ENCODE measurements around the gene CDK5RAP2.

Gene CDK5RAP2

DNA sequence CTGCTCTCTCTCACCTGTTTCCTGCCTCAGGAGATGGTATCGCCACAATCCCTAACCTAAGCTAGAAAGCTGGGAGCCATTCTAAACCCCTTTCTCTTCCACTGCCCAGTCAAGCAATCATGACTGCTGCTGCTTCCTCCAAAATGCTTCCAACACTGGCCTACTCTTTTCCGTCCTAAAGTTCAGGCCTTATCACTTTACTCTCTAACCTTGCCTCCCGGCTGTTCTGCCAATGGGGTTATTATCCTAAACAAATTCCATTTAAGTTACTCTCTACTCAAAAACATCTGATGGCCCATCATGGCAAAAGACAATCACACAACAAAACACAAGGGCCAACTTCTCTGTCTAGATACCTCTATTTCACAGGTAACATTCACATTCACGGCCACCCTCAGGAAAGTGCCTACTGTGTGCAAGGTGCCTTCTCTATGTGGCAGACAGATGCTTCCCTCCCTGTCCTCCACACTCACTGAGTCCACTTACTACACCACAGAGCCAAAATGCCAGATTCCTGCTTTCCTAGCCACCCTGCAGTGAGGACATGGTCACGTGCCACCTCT, 168.0 kb downstream of the CDK5RAP2 start:
- DNase-seq (ENCODE audit: insufficient read length, low spot score) (no peak), FAIRE-seq (no peak)

DNA sequence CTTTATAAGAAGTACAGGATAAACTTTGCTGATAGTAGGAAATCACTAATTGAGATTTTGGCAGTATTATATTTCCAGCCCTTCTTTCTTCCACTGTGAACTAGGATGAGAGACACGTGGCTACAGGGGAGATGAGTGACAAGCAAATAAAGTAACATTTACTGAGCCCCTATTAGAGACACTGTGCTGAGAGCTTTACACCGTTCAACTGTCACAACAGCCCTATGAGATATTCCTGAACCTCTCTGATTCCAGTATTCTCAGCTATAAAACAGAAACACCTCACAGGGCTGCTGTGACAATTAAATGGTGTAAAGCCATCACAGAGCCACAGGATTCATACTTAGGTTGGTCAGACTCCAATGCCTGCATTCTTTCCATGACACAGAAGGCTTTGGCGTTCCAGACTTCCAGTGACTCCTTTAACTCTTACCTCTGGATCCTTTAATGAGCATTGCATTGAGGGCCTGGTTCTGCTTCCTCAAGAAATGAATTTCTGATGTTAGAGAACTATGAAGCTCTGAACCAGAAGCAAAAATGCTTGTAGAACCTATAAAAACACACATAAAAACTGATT, 169.0 kb downstream of the CDK5RAP2 start:
- DNase-seq (ENCODE audit: insufficient read length, low spot score), result no peak
- no peak for FAIRE-seq

- DNase-seq (ENCODE audit: insufficient read length, low spot score) (no peak), FAIRE-seq (no peak)
These were observed 171.2 kb downstream of the CDK5RAP2 start for GRCh38 chr9:120408680-120409258.

- FAIRE-seq, result no peak
These were observed 174.1 kb downstream of the CDK5RAP2 start for GRCh38 chr9:120405860-120406259.

DNA sequence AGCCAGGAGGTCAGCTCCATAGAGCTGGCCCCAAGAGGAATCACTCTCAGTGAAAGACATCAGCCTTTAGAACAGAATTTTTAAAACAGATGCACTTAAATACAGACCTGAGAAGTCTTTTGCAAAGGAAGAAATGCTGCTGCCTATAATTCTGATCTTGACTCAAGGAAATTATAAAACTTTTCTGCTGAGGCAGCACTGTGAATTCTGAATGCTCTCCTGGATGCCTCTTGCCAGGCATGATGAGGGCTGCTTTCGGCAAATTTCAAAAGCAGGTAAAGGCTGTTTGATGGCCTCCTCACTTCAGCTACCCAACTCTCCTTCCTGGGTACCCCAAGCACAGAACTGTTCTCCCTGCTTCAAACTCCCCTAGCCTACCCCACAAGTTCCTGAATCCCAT, 174.8 kb downstream of the CDK5RAP2 start:
- FAIRE-seq (no peak), DNase-seq (ENCODE audit: insufficient read length, low spot score) (no peak)

More at GRCh38 chr9:120405860-120406259, 174.1 kb downstream of the CDK5RAP2 start:
- DNase-seq (ENCODE audit: insufficient read length, low spot score), result no peak

DNA sequence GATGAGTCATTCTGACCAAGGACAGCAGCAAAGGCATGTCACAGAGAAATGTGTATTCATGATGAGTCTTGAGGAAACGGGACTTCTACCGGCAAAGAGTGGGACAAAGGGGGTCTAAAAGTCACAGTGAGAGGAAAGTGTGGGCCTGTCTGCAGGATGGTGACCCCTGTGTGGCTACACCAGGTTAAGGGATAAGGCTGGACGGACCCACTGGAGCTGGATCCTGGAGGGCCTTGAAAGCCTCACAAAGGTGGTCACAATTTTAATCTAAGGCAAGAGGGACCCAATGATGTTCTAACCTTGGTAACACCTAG, 176.5 kb downstream of the CDK5RAP2 start:
- FAIRE-seq, result no peak

GRCh38 chr9:120402741-120403542, 177.0 kb downstream of the CDK5RAP2 start:
- DNase-seq (ENCODE audit: insufficient read length, low spot score) (peak; percentile 61), FAIRE-seq (no peak)

More for the DNA sequence above, 176.5 kb downstream of the CDK5RAP2 start:
- no peak for DNase-seq (ENCODE audit: insufficient read length, low spot score)

DNA sequence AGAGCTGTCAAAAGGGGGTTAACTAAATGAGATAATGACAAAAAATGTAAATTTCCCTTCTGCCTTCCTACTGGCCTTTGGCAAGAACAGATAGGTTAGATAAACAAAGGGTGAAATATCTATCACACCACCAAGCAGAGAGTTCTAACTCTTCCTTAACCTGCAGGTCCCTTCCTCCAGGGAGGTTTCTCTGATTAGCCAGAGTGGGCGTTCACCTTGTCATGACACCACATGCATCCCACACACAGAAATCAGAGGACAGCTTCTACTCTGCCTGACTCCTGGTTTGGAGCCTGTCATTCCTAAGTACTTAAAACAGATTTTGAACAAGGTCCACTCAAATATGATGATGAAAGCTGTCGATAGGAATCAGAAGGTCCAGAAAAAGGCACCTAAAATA, 180.0 kb downstream of the CDK5RAP2 start:
- DNase-seq (ENCODE audit: insufficient read length, low spot score) (no peak), FAIRE-seq (no peak)

GRCh38 chr9:120398286-120398685, 181.7 kb downstream of the CDK5RAP2 start:
- FAIRE-seq, result no peak
- no peak for DNase-seq (ENCODE audit: insufficient read length, low spot score)

- FAIRE-seq, result no peak
- DNase-seq (ENCODE audit: insufficient read length, low spot score), result no peak
These were observed 182.5 kb downstream of the CDK5RAP2 start for GRCh38 chr9:120397453-120397852.

DNA sequence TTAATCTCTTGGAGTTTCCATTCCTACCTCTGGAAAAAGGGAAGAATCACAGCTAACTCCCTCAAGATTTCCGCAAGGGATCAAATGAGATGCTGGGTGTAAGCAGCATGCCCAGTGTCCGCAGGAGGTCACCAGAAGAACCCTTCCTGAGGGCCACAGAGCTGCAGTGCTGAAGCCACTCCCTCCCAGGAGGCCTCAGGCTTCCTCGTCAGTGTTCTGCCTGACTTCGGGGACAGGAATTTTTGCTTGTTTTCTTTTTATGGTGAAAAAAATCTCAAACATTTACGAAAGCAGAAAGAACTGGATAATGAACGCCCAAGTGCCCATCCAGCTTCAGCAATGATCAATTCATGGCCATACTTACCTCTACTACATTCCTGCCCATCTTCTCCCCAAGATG, 183.0 kb downstream of the CDK5RAP2 start:
- FAIRE-seq (no peak), DNase-seq (ENCODE audit: insufficient read length, low spot score) (no peak)

GRCh38 chr9:120396418-120396817, 183.5 kb downstream of the CDK5RAP2 start:
- DNase-seq (ENCODE audit: insufficient read length, low spot score), result no peak
- no peak for FAIRE-seq

DNA sequence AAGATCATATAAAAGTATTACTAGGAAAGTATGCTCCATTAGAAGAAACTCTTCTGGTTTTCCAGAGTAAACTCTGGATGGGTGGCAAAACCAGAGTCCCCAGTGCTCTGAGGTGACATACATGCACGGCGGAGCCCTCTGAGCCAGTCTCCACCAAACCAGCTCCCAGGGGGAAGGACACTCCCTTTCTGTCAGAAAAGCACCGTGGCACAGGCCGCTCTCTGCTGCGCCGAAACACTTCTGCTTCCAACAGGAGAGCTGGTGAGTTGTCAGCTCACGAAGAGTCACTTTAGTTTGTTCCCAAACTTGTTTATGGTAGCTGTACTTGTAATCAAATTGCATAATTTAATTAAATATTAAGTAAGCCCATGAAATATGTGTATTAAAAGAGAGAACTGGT, 184.6 kb downstream of the CDK5RAP2 start:
- no peak for FAIRE-seq
- DNase-seq (ENCODE audit: insufficient read length, low spot score), result no peak

DNA sequence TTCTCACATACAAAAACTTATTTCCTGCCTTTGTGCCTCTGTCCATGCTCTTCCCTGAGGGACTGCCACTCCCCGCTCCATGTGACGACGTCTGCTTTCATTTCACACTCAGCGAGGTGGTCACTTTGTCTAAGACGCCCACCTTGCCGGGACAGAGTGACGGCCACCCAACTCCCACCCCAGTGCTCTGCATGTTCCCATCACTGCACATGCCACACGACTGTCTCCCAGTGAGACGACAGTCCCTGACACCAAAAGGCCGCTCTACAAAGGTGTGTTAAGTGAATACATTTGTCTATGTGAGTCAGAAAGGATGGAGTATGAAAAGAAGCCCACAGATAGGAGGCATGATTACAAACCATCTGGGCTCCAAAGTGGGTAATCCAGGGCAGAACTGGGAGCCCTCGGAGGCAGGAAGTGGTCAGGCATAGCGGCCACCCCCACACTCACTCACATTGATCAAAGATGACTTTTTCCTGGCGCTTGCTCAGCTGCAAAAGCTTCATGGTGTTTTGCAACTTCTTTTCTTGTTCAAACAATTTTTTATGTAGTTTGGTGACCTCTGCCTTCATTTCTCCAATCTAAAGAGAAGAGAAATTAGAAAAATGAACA, 185.8 kb downstream of the CDK5RAP2 start:
- DNase-seq (ENCODE audit: insufficient read length, low spot score) (peak; percentile 75), FAIRE-seq (no peak)

DNA sequence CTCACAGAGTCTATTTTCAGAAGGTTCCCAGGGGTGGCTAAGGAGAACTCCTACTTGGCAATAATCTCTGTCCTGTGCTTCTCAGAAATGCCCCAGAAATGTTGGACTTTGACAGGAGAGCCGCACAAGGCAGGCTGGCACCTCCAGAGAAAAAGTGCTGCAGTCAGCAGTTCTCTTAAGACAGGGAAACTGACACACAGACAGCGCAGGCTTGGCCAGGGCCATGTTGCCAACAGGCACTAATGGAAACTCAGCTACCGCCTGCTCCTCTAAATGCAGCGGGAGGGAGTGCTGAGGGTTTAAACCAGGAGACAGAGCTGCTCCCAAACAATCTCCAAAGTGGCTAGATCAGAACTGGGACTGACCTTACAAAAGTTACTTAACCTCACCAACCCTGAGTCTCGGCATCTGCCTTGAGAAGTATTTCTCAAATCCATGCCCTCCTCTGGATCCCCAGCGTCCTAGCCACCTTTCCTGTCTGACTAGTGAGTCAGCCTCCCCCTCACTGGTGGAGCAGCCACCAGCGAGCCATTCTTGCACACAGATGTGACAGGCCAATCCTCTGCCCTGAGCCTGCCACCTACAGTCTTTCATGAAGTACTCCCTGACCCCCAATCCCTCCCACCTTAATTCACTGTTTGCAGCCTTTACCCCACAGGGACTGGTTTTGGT, 186.4 kb downstream of the CDK5RAP2 start:
- FAIRE-seq, result no peak
- DNase-seq (ENCODE audit: insufficient read length, low spot score), result no peak

GRCh38 chr9:120392711-120393110, 187.3 kb downstream of the CDK5RAP2 start:
- FAIRE-seq (no peak), DNase-seq (ENCODE audit: insufficient read length, low spot score) (no peak)

GRCh38 chr9:120392245-120392644, 187.7 kb downstream of the CDK5RAP2 start:
- no peak for FAIRE-seq

DNA sequence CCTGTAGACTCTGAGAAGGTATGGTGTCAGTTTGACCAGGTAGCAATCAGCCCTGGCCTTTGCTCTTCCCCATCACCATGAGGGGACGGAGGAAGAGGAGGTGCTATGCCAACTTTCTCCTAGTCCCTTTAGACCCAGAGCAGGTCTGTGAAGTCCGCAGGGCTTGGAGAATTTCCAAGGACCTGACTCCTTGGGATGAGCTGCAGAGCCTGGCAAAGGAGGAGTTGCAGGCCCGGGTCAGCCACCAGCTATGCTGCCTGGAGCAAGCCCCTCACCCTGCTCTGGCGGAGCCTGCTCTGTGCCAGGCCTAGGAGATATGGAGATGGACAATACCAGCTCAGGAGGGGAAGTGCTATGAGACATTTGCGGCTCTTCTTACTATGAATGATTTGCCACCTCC, 188.3 kb downstream of the CDK5RAP2 start:
- no peak for DNase-seq (ENCODE audit: insufficient read length, low spot score)
- FAIRE-seq, result no peak

More at GRCh38 chr9:120392245-120392644, 187.7 kb downstream of the CDK5RAP2 start:
- no peak for DNase-seq (ENCODE audit: insufficient read length, low spot score)

DNA sequence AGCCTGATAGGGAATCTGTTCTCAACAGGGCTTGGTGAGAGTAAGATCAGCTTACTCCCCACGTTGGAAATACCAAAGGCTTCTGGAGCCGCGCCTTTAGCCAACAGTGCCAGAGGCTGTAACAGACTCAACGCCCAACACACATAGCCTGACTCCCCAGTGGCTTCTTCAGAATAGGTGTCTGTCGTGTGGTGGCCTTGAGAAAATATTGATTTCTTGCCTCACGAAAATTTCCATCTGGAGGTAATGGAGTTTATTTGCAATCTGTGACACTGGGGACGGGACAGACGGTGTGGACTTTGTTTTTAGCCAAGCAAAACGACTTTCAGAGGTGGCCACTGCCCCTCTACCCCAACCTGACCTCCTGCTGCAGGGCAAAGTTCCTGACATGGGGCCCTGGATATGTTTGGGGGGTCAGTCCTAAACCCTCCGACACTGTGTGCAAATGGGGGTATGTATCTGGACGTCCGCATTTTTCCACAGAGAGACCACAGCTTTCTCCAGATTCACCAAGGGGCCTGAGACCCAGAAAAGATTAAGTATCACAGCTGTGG, 189.3 kb downstream of the CDK5RAP2 start:
- no peak for FAIRE-seq
- no peak for DNase-seq (ENCODE audit: insufficient read length, low spot score)

DNA sequence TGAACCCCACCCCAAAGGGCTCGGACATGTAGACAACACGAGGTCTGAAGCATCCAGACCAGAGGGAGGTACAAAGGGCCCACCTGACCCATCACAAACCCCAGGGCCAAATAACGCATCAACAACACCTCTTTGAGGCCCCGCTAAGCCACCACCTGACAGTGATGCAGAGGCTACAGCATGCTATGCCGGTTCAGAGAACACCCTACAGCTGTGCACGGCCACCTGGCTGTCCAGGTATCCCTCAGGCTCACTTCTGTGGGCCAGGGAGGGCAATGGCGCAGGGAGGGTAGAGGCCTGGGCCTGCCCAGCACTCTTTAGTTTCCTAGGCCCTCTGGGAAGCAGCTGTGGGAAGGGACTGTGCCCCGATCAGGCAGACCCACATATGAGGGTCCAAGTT, 190.1 kb downstream of the CDK5RAP2 start:
- FAIRE-seq (no peak), DNase-seq (ENCODE audit: insufficient read length, low spot score) (no peak)

DNA sequence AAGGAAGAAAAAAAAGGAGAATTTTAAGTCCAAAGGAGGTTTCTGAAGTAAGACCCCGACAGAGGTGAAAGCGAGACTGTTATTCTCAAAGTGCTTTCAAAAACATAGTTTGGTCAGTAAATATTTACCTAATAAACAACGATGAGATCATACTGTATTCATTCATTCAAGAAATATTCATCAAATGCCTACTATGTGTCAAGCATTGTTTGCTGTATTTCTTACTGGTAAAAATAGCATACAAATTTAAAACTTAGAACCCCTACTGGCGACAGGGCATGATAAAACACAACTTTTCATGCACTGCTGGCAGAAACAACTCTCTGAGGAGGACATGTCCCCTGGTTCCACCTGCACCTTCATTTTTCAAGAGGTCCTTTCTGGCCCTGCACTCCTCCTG, 190.7 kb downstream of the CDK5RAP2 start:
- FAIRE-seq, result no peak
- no peak for DNase-seq (ENCODE audit: insufficient read length, low spot score)
